NCI-H128 (cell line): ENCODE data around the gene GRAMD2B.

Source experiments
- DNase-seq: peaks from one replicate; lab custom pipeline; 2025; ENCODE audit not compliant: unreplicated experiment; lab: John Stamatoyannopoulos, UW

GRAMD2B gene

GRCh38 chr5:126534553-126534952, 111.3 kb downstream of the GRAMD2B start:
- no peak for DNase-seq

- no peak for DNase-seq
Observed at GRCh38 chr5:126535856-126536545, 112.8 kb downstream of the GRAMD2B start.

GRCh38 chr5:126536874-126537273, 113.7 kb downstream of the GRAMD2B start:
- DNase-seq, result no peak

GRCh38 chr5:126538579-126538978, 115.4 kb downstream of the GRAMD2B start:
- no peak for DNase-seq

GRCh38 chr5:126540631-126541030, 117.4 kb downstream of the GRAMD2B start:
- no peak for DNase-seq

- DNase-seq, result no peak
Observed at GRCh38 chr5:126542441-126542840, 119.2 kb downstream of the GRAMD2B start.

GRCh38 chr5:126543009-126543408, 119.8 kb downstream of the GRAMD2B start:
- DNase-seq, result no peak

GRCh38 chr5:126543660-126544059, 120.5 kb downstream of the GRAMD2B start:
- DNase-seq, result no peak
